Coronary artery (tissue), 2 donors: ENCODE data around the gene KCNJ12.
"Not testable (repeated sequence)": the region's sequence is repeated elsewhere in the genome, so short reads cannot be mapped to it uniquely, and the experiment has no call there.

Experiments used
- DNase-seq: peaks from one replicate; pipeline ENCODE4 v3.0.0-alpha.2; 2017; ENCODE audit warnings: low spot score
- H3K27ac ChIP-seq, 2 donors: fragments of 200-600 bp; sonication (generic); one replicate each; pipeline ENCODE4 v1.5.1; 2016 to 2019
- H3K4me3 ChIP-seq: fragments of 200-600 bp; sonication (generic); 2 replicates; pipeline ENCODE4 v1.5.1; 2016; ENCODE audit warnings: mild to moderate bottlenecking, moderate library complexity
- CTCF ChIP-seq: fragments of 200-600 bp; sonication (generic); IDR thresholded peaks from one replicate; pipeline ENCODE4 v1.5.1; 2019; ENCODE audit warnings: antibody characterized with exemption

The KCNJ12 gene

GRCh38 chr17:21422311-21423189 lies 46.4 kb downstream of the KCNJ12 start:
- H3K27ac ChIP-seq, result peak overlapping the region in 1 of 2 donors; percentile 22
- DNase-seq, result peak; percentile 29
- not testable (repeated sequence) for H3K4me3 ChIP-seq

DNA sequence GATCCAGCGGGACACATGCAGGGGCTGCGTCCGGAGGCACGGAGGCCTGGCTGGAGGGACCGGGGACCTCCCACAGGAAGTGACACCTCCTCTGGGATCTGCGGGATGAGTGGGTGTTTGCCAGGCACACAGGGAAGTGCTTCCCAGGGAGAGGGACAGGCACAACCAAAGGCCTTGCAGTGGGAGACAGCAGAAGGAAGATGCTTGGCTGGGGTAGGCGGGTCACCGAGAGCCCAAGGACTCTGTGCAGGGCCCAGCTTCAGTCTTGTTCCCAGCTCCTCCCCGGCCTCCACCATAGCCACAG lies 47.0 kb downstream of the KCNJ12 start:
- not testable (repeated sequence) for H3K27ac ChIP-seq

GRCh38 chr17:21424697-21425096 lies 48.5 kb downstream of the KCNJ12 start:
- not testable (repeated sequence) for H3K27ac ChIP-seq, H3K4me3 ChIP-seq
- DNase-seq, result peak; percentile 64

More for the DNA sequence above, 47.0 kb downstream of the KCNJ12 start:
- H3K4me3 ChIP-seq, result not testable (repeated sequence)
- peak; percentile 71 for DNase-seq

DNA sequence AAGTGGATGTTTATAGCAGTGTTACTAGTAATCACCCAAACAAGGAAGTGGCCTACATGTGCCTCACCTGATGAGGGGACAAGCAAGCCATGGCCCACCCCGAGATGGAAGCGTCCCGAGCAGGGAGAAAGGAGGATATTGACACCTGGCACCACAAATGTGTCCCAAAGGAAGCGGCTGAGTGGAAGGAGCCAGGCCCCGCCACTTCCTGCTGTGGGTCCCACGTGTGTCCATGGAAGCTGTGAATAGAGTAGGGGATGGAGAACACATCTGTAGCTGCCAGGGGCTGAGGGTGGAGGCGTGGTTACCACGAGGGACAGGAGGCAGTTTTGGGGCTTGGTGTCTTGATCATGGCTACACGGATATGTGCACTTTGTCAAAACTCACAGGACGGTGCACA lies 49.2 kb downstream of the KCNJ12 start:
- TF ChIP-seq CTCF, result no peak
- Histone ChIP-seq H3K4me3 (no peak overlapping the region), H3K27ac (no peak overlapping the region)
- peak; percentile 68 for DNase-seq

- no peak for TF ChIP-seq CTCF
- no peak for DNase-seq
- H3K27ac ChIP-seq, result no peak overlapping the region
- no peak overlapping the region for H3K4me3 ChIP-seq
Measured at GRCh38 chr17:21425736-21426135, 49.6 kb downstream of the KCNJ12 start.

DNA sequence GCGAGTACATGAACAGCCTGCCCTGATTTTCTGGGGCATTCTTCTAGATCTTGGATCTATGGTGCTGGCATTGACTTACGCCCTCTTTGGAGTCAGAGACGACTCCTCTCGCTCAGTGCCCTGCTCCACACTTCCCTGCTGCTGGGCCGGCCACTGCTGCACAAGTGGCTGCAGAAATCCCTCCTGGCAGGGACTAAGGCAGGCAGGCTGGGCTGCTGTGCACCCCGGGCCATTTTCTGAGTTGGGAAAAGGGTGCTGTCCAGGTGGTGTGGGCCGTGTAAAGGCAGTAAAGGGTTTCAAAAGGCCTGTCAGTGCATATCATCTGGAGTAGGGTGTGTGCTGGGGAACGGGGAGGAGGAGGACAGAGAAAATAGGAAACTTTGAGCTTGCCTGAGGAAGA lies 50.1 kb downstream of the KCNJ12 start:
- not testable (repeated sequence) for H3K27ac ChIP-seq, DNase-seq, H3K4me3 ChIP-seq

- not testable (repeated sequence) for DNase-seq, H3K4me3 ChIP-seq, H3K27ac ChIP-seq
Measured at GRCh38 chr17:21426876-21427275, 50.7 kb downstream of the KCNJ12 start.

DNA sequence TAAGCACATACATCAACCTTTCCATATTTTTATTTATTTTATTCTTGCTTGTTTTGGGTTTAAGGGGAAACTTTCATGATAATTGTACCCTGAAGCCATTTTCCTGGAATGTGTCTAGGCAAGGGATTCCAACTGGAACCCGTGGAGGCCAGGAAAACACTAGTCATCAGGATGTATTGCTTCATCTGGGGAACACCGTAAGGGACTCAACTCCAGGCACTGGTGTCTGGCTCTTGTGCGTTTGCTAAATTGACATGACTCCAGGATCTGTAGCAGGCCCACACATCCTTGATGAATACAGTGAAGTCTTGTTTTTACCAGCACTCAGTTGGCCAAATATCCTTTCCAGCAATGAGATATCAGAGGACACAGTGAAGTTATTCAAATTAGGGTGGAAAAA lies 51.6 kb downstream of the KCNJ12 start:
- not testable (repeated sequence) for DNase-seq, H3K27ac ChIP-seq, H3K4me3 ChIP-seq

DNA sequence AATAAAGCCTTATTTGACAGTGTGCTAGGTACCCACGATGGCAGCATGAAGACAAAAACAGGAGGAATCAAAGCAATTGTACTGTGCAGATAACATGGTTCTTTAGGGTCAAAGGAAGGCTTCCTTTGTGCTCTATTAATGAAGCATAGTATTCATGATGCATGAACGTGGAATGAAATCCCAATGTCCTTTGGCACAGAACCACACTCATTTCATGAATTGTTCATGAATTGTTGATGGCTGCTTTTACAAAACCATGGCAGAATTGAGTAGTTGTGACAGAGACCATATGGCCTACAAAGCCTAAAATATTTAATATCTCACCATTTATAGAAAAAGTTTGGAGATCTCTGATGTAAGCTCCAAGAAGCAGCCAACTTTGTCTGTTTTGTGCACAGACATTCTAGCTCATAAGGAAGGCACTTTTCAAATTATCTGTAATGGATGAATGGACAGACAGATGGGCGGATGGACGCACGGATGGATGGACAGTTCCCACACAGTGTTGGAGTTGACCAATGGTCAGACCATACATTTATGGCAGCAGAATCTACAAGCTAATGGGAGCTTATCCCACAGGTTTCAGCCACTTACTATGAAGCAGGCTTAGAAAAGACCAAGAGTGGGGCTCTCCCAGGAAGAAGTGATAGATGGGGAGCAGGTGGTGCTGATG lies 52.7 kb downstream of the KCNJ12 start:
- not testable (repeated sequence) for DNase-seq, H3K27ac ChIP-seq, H3K4me3 ChIP-seq

DNA sequence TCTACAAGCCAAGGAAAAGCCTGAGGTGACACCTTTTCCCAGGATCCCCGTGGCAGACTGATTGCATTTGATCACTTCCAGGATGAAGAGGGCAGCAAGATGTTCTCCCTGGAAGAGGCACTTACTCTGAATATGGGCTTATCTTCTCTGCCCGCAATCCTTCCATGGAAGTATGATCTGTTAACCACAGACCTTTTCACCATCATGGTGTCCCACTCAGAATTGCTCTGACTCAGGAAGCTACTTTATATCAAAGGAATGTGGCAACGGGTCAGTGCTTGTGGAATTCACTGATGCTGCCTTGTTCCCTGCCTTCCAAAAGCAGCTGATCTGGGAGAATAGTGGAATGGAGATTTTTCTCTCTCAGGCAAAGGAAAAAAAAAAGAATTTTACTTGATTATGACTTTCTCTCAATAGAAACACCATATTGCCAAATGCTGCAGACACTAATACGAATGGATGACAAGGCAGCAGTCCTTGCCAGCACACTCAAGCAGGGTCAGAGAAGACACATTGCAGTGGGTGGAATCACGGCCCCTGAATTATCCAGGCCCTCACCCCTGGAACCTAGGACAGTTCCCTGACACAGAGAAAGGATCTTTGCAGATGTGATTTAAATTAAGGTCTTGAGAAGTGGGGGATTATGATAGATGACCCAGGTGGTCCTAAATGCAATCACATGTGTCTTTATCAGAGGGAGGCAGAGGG lies 53.9 kb downstream of the KCNJ12 start:
- H3K27ac ChIP-seq, result peak overlapping the region in 1 of 2 donors; percentile 46
- H3K4me3 ChIP-seq, DNase-seq: not testable (repeated sequence)

- not testable (repeated sequence) for H3K27ac ChIP-seq, H3K4me3 ChIP-seq
- DNase-seq, result peak; percentile 56
Measured at GRCh38 chr17:21433971-21434370, 57.8 kb downstream of the KCNJ12 start.

DNA sequence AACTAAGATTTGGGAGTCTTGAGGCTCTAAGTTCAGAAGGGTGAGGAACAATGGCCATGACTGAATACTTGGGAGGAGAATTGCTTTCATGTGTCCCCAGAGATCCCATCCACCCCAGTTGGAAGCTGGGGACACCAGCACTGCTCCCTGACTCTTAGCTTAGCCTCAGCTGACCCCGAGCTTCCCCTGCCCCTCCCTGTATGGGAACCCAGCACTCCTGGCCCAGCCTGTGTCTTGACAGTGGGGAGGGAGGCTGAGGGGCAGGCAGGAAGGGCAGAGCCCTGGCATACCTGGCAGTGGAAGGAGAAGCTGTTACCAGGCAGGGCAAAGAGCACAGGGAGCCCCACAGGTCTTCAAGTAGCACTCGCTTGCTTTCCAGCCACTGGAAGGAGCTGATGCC lies 58.8 kb downstream of the KCNJ12 start:
- peak; percentile 21 for DNase-seq
- H3K4me3 ChIP-seq, H3K27ac ChIP-seq: not testable (repeated sequence)

- not testable (repeated sequence) for H3K27ac ChIP-seq, H3K4me3 ChIP-seq
- peak; percentile 29 for DNase-seq
Measured at GRCh38 chr17:21436481-21436880, 60.3 kb downstream of the KCNJ12 start.

DNA sequence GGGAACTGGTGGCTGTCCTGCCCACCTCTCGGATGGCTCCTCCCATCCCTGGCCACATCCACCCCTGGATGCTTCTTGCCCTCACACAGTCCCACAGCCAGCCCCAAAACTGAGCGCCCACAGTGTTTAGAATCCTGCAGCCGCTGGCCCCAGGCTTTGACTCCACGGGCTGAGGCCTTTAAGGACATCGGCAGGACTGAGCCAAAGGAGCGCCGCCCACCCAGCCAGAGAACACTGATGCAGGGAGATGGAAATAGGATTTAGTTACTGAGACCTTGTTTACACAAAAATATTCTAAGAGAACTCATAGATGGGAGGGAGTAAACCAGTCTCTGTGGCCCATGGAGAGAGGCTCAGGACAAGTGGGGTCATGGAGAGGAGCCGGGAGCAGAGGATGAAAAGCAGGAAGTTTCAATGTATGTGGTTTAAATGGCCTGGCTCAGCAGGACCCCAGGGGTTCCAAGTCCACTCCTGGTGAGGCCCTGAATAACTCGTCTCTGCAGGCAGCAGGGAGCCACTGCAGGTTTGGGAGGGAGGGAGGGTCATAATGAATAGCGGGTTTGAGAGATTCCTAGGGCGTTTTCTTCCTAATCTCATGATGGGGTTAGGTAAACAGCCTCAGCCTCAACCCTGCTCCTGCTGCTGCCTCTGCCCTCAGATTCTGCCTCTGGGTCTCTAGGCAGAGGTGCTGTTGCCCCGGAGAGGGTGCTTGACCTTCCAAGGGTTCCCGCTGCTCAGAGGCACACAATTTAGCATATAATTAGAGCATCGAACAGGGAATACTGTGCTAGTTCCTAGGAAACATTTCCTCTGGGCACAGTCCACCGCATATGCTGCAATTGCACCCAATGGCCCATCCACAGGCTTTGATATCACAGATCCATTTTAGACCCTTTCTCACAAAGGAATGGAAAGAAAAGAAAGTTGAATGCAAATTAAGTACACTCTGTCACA lies 61.0 kb downstream of the KCNJ12 start:
- H3K4me3 ChIP-seq, H3K27ac ChIP-seq: not testable (repeated sequence)
- DNase-seq, result peak; percentile 40

- not testable (repeated sequence) for H3K4me3 ChIP-seq, DNase-seq, H3K27ac ChIP-seq
Measured at GRCh38 chr17:21438316-21439014, 62.3 kb downstream of the KCNJ12 start.
